Fibroblast of lung (primary cell): Measurements from ENCODE around the gene PKIG. TPM values are rescaled to one million over a fixed set of nuclear protein-coding genes. Genes with fewer than 3 reads are reported as not detected.

ENCODE experiments used
- DNase-seq, 2 donors: peaks; one replicate each; pipeline versions ENCODE4 v3.0.0 to v3.0.0-alpha.2; 2010; ENCODE audit warnings: low read depth in 2 of 2
- H2AFZ ChIP-seq: 2 replicates; pipeline ENCODE4 v1.5.1; 2012; ENCODE audit warnings: low read length, control low read depth, inconsistent platforms
- H3K27ac ChIP-seq: 2 replicates; pipeline ENCODE4 v1.5.1; 2011; ENCODE audit warnings: low read length, control low read depth; ENCODE audit not compliant: insufficient read depth
- H3K27me3 ChIP-seq: 2 replicates; pipeline ENCODE4 v1.5.1; 2011; ENCODE audit warnings: mild to moderate bottlenecking, low read length; ENCODE audit not compliant: control insufficient read depth, insufficient read depth
- H3K36me3 ChIP-seq: 2 replicates; pipeline ENCODE4 v1.5.1; 2011; ENCODE audit warnings: low read length; ENCODE audit not compliant: control insufficient read depth, insufficient read depth
- H3K4me1 ChIP-seq: 2 replicates; pipeline ENCODE4 v1.5.1; 2011; ENCODE audit warnings: low read length; ENCODE audit not compliant: control insufficient read depth, insufficient read depth; ENCODE audit errors: extremely low read depth
- H3K4me2 ChIP-seq: 2 replicates; pipeline ENCODE4 v1.5.1; 2011; ENCODE audit warnings: low read length, control low read depth; ENCODE audit not compliant: insufficient read depth; ENCODE audit errors: extremely low read depth
- H3K4me3 ChIP-seq, 4 experiments: fragments of 200-600 bp in 1 of 4; sonication (generic) in 1 of 4; replicated peaks in 1 of 4; 2 replicates each; pipeline ENCODE4 v1.5.1; 2011 to 2016; ENCODE audit warnings: low read length in 4 of 4, low read depth in 3 of 4, mild to moderate bottlenecking in 3 of 4, control low read depth in 2 of 4, inconsistent platforms in 1 of 4, mixed read lengths in 1 of 4; ENCODE audit not compliant: insufficient read depth in 1 of 4; ENCODE audit errors: control extremely low read depth in 1 of 4
- H3K79me2 ChIP-seq: 2 replicates; pipeline ENCODE4 v1.5.1; 2012; ENCODE audit warnings: mild to moderate bottlenecking, low read length, inconsistent platforms; ENCODE audit not compliant: control insufficient read depth, insufficient read depth
- H3K9ac ChIP-seq: 2 replicates; pipeline ENCODE4 v1.5.1; 2011; ENCODE audit warnings: mild to moderate bottlenecking, low read length, control low read depth; ENCODE audit not compliant: insufficient read depth
- H3K9me3 ChIP-seq: 2 replicates; pipeline ENCODE4 v1.5.1; 2012; ENCODE audit warnings: low read depth, low read length; ENCODE audit not compliant: control insufficient read depth, insufficient read depth
- H4K20me1 ChIP-seq: 2 replicates; pipeline ENCODE4 v1.5.1; 2011; ENCODE audit warnings: low read length; ENCODE audit not compliant: control insufficient read depth, insufficient read depth; ENCODE audit errors: extremely low read depth
- EZH2 ChIP-seq: IDR thresholded peaks from 2 replicates; pipeline ENCODE4 v1.5.1; 2012; ENCODE audit warnings: low read length, control low read depth, mild to moderate bottlenecking; ENCODE audit errors: missing control alignments
- polyA plus RNA-seq, 2 donors: library from polyadenylated mRNA; depleted of rRNA in 1 of 2; stranded (reverse) in 1 of 2; unstranded in 1 of 2; fragments of >200 nt; gene quantifications; 2 replicates each; pipeline ENCODE4 v1.2.1, GENCODE V29; 2011 to 2012; ENCODE audit warnings: missing spikeins in 1 of 2
- total RNA-seq: library from RNA; depleted of rRNA; stranded (reverse); fragments of >200 nt; gene quantifications from 2 replicates; pipeline ENCODE4 v1.2.1, GENCODE V29; 2014
- TF ChIP-seq, protein P1 (sequence below), 2 donors: IDR thresholded peaks in 1 of 2; conservative IDR thresholded peaks in 1 of 2; 1 replicate in 1 of 2; 2 replicates in 1 of 2; pipeline ENCODE4 v1.5.1; 2011 to 2012; ENCODE audit warnings: low read length in 2 of 2, control low read depth in 1 of 2, inconsistent platforms in 1 of 2, low read depth in 1 of 2, mild to moderate bottlenecking in 1 of 2

The PKIG gene
- total and polyA plus RNA-seq, 2 donors (not counting 1 experiment from before 2014, with no cell fraction given), result 192 to 234 TPM

DNA sequence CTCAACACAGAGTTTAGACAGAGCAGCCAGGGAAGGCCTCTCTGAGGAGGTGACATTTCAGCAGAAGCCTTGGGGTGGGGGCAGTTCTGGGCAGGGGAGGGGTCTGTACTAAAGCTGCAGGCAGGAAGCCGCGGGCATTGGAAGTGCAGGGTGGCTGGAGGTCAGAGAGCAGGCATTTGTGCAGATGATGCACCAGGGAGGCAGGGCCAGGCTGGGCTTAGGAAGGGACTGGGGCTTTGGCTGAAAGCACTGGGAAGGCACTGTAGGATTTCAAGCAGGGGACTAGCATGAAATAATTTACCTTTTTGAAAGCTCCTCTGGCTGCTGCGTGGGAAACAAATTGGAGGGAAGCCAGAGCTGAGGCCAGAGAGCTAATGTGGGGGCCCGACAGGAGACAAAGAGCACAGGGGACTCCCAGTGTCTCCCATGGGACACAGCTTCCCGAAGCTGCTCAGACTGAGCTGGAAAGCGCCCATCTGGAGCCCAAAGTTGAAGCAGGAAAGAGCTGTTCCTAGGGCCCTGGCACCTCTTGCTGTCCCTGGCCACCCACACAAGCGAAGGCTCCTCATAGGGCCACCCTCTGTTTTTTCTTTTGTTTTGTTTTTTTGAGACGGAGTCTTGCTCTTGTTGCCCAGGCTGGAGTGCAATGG, 49.8 kb downstream of the PKIG start:
- no peaks in the 10 kb centered on the region for H3K27me3 ChIP-seq
- no peaks in the 10 kb centered on the region for H3K36me3 ChIP-seq
- H3K4me3 ChIP-seq, result no peak overlapping the region
- DNase-seq, result no peak
- no peaks in the 10 kb centered on the region for H3K79me2 ChIP-seq
- no peak overlapping the region for H3K27ac ChIP-seq
- H3K4me1 ChIP-seq, result no peaks in the 10 kb centered on the region
- no peak overlapping the region for H2AFZ ChIP-seq
- H4K20me1 ChIP-seq, result no peaks in the 10 kb centered on the region
- H3K4me2 ChIP-seq, result no peak overlapping the region
- no peaks in the 10 kb centered on the region for H3K9me3 ChIP-seq
- H3K9ac ChIP-seq, result no peak overlapping the region
- TF ChIP-seq, protein P1, sequence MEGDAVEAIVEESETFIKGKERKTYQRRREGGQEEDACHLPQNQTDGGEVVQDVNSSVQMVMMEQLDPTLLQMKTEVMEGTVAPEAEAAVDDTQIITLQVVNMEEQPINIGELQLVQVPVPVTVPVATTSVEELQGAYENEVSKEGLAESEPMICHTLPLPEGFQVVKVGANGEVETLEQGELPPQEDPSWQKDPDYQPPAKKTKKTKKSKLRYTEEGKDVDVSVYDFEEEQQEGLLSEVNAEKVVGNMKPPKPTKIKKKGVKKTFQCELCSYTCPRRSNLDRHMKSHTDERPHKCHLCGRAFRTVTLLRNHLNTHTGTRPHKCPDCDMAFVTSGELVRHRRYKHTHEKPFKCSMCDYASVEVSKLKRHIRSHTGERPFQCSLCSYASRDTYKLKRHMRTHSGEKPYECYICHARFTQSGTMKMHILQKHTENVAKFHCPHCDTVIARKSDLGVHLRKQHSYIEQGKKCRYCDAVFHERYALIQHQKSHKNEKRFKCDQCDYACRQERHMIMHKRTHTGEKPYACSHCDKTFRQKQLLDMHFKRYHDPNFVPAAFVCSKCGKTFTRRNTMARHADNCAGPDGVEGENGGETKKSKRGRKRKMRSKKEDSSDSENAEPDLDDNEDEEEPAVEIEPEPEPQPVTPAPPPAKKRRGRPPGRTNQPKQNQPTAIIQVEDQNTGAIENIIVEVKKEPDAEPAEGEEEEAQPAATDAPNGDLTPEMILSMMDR (conservative IDR thresholded peaks at IDR 0.05 in 1 of 2, IDR thresholded peaks at IDR 0.05 in 1 of 2; ENCODE audit: low read depth in 1 of 2, low read length in 2 of 2), result no peak
- TF ChIP-seq EZH2, result no peak

- Histone ChIP-seq H3K9me3 (no peaks in the 10 kb centered on the region), H2AFZ (no peak overlapping the region)
Measured at GRCh38 chr20:44633187-44633810, 50.9 kb downstream of the PKIG start.

GRCh38 chr20:44633872-44634600, 51.7 kb downstream of the PKIG start:
- Histone ChIP-seq H4K20me1 (no peaks in the 10 kb centered on the region), H3K4me3 (no peak overlapping the region), H3K27ac (no peak overlapping the region), H3K9ac (no peak overlapping the region), H3K36me3 (no peaks in the 10 kb centered on the region), H3K4me2 (no peak overlapping the region), H3K4me1 (no peaks in the 10 kb centered on the region), H3K27me3 (no peaks in the 10 kb centered on the region), H2AFZ (no peak overlapping the region), H3K9me3 (no peaks in the 10 kb centered on the region), H3K79me2 (no peaks in the 10 kb centered on the region)
- DNase-seq, result no peak
- no peak for TF ChIP-seq EZH2
- TF ChIP-seq, protein P1 (conservative IDR thresholded peaks at IDR 0.05 in 1 of 2, IDR thresholded peaks at IDR 0.05 in 1 of 2; ENCODE audit: low read depth in 1 of 2, low read length in 2 of 2), result no peak

More at GRCh38 chr20:44633187-44633810, 50.9 kb downstream of the PKIG start:
- no peak for DNase-seq
- Histone ChIP-seq H3K36me3 (no peaks in the 10 kb centered on the region), H3K4me2 (no peak overlapping the region), H3K9ac (no peak overlapping the region), H3K4me1 (no peaks in the 10 kb centered on the region), H3K79me2 (no peaks in the 10 kb centered on the region), H4K20me1 (no peaks in the 10 kb centered on the region), H3K27me3 (no peaks in the 10 kb centered on the region), H3K27ac (no peak overlapping the region), H3K4me3 (no peak overlapping the region)
- no peak for TF ChIP-seq EZH2
- TF ChIP-seq, protein P1 (conservative IDR thresholded peaks at IDR 0.05 in 1 of 2, IDR thresholded peaks at IDR 0.05 in 1 of 2; ENCODE audit: low read depth in 1 of 2, low read length in 2 of 2), result no peak
